GM18909 (cell line): ENCODE measurements around the gene WNT7A.
"Not testable (repeated sequence)": the region's sequence is repeated elsewhere in the genome, so short reads cannot be mapped to it uniquely, and the experiment has no call there.

Source experiments
- ATAC-seq: cut with Tn5 transposase; IDR thresholded peaks from one replicate; pipeline ENCODE4 v1.9.1; 2021; ENCODE audit warnings: mild to moderate bottlenecking; ENCODE audit not compliant: unreplicated experiment, poor library complexity

WNT7A gene

GRCh38 chr3:13879946-13880810 lies at the start of gene WNT7A:
Gene WNT7A, minus strand, starts transcription at chr3:13880071. Its CDS starts 255 bp downstream, at chr3:13879816.
- ATAC-seq: peak; percentile 53

GRCh38 chr3:13928741-13929140 lies 48.9 kb upstream of the WNT7A start:
- ATAC-seq: not testable (repeated sequence)

GRCh38 chr3:13927295-13927694 lies 47.4 kb upstream of the WNT7A start:
- ATAC-seq: no peak

GRCh38 chr3:13916375-13916774 lies 36.5 kb upstream of the WNT7A start:
- ATAC-seq: no peak

GRCh38 chr3:13902648-13903238 lies 22.9 kb upstream of the WNT7A start:
- no peak for ATAC-seq

- ATAC-seq: no peak
Measured at GRCh38 chr3:13901935-13902584, 22.2 kb upstream of the WNT7A start.

- ATAC-seq: no peak
Measured at GRCh38 chr3:13898346-13898745, 18.5 kb upstream of the WNT7A start.

- peak; percentile 43 for ATAC-seq
Measured at GRCh38 chr3:13896473-13897154, 16.7 kb upstream of the WNT7A start.

GRCh38 chr3:13895155-13896105 lies 15.6 kb upstream of the WNT7A start:
- ATAC-seq: peak; percentile 96

- ATAC-seq: no peak
Measured at GRCh38 chr3:13894807-13895154, 14.9 kb upstream of the WNT7A start.

GRCh38 chr3:13894096-13894806 lies 14.4 kb upstream of the WNT7A start:
- ATAC-seq: no peak

GRCh38 chr3:13892304-13892703 lies 12.4 kb upstream of the WNT7A start:
- no peak for ATAC-seq

- no peak for ATAC-seq
Measured at GRCh38 chr3:13891492-13892073, 11.7 kb upstream of the WNT7A start.

GRCh38 chr3:13891017-13891392 lies 11.1 kb upstream of the WNT7A start:
- no peak for ATAC-seq

GRCh38 chr3:13890377-13891016 lies 10.6 kb upstream of the WNT7A start:
- ATAC-seq: no peak

GRCh38 chr3:13888576-13888975 lies 8.7 kb upstream of the WNT7A start:
- ATAC-seq: no peak

GRCh38 chr3:13887495-13888300 lies 7.8 kb upstream of the WNT7A start:
- ATAC-seq: no peak
